HEK293 (cell line): Measurements from ENCODE around the gene OR1N2.

Experiments
- CTCF ChIA-PET: fragments of 350-600 bp; formaldehyde crosslinking; extraction: SDS; loops from one replicate; lab custom pipeline; 2021; ENCODE audit warnings: antibody characterized with exemption; lab: Yijun Ruan, JAX
- POLR2A ChIA-PET: fragments of 300-600 bp; formaldehyde crosslinking; extraction: SDS; loops from one replicate; lab custom pipeline; 2020; ENCODE audit warnings: antibody characterized with exemption, inconsistent platforms; lab: Yijun Ruan, JAX
- H3K27ac ChIP-seq: fragments of 200-500 bp; sonication (Bioruptor generic); 2 replicates; pipeline ENCODE4 v1.5.1; 2014; ENCODE audit warnings: low read depth, low read length, control low read depth, inconsistent platforms; ENCODE audit errors: extremely low read depth
- H3K36me3 ChIP-seq, 2 experiments: fragments of 200-500 bp in 1 of 2; sonication (Bioruptor generic) in 1 of 2; 1 replicate in 1 of 2; 2 replicates in 1 of 2; pipeline ENCODE4 v1.5.1; 2014 to 2017; ENCODE audit warnings: inconsistent platforms in 2 of 2, low read length in 2 of 2; ENCODE audit not compliant: control insufficient read depth in 2 of 2, insufficient read depth in 1 of 2
- H3K4me1 ChIP-seq: fragments of 200-500 bp; sonication (Bioruptor generic); 2 replicates; pipeline ENCODE4 v1.5.1; 2014; ENCODE audit warnings: mild to moderate bottlenecking, low read length, inconsistent platforms; ENCODE audit not compliant: control insufficient read depth, insufficient read depth
- H3K4me3 ChIP-seq: 2 replicates; pipeline ENCODE4 v1.5.1; 2011; ENCODE audit warnings: low read depth, mild to moderate bottlenecking, control low read depth, low read length, moderate library complexity
- H3K9me3 ChIP-seq: fragments of 200-500 bp; sonication (Bioruptor generic); 2 replicates; pipeline ENCODE4 v1.5.1; 2014; ENCODE audit warnings: low read depth, low read length, inconsistent platforms; ENCODE audit not compliant: control insufficient read depth, insufficient read depth
- GLI4 ChIP-seq: fragments of 450-650 bp; formaldehyde crosslinking; IDR thresholded peaks from 2 replicates; pipeline ENCODE4 v1.5.1; 2016; ENCODE audit warnings: missing biosample characterization, missing genetic modification characterization
- KLF7 ChIP-seq: fragments of 450-650 bp; formaldehyde crosslinking; IDR thresholded peaks from 2 replicates; pipeline ENCODE4 v1.5.1; 2016; ENCODE audit warnings: missing biosample characterization, missing genetic modification characterization, borderline replicate concordance
- MYNN ChIP-seq: fragments of 450-650 bp; formaldehyde crosslinking; IDR thresholded peaks from 2 replicates; pipeline ENCODE4 v1.5.1; 2016; ENCODE audit warnings: missing biosample characterization, missing genetic modification characterization, borderline replicate concordance
- OSR2 ChIP-seq: fragments of 450-650 bp; formaldehyde crosslinking; IDR thresholded peaks from 2 replicates; pipeline ENCODE4 v1.5.1; 2016; ENCODE audit warnings: missing biosample characterization, missing genetic modification characterization
- PRDM6 ChIP-seq: fragments of 450-650 bp; formaldehyde crosslinking; IDR thresholded peaks from 2 replicates; pipeline ENCODE4 v1.5.1; 2017; ENCODE audit warnings: missing biosample characterization, missing genetic modification characterization
- TCF7L2 ChIP-seq: IDR thresholded peaks from 2 replicates; pipeline ENCODE4 v1.6.1; 2011; ENCODE audit warnings: low read depth, mild to moderate bottlenecking, inconsistent platforms, low read length, moderate library complexity, borderline replicate concordance
- ZFHX2 ChIP-seq: fragments of 450-650 bp; formaldehyde crosslinking; conservative IDR thresholded peaks from 2 replicates; pipeline ENCODE4 v1.5.1; 2016; ENCODE audit warnings: missing biosample characterization, missing genetic modification characterization
- ZFP3 ChIP-seq: fragments of 450-650 bp; formaldehyde crosslinking; IDR thresholded peaks from 2 replicates; pipeline ENCODE4 v1.5.1; 2016; ENCODE audit warnings: low read depth, missing biosample characterization, missing genetic modification characterization
- ZNF175 ChIP-seq: fragments of 450-650 bp; formaldehyde crosslinking; IDR thresholded peaks from 2 replicates; pipeline ENCODE4 v1.5.1; 2016; ENCODE audit warnings: missing biosample characterization, missing genetic modification characterization
- ZNF211 ChIP-seq: fragments of 450-650 bp; formaldehyde crosslinking; IDR thresholded peaks from 2 replicates; pipeline ENCODE4 v1.5.1; 2016; ENCODE audit warnings: low read depth, missing biosample characterization, missing genetic modification characterization
- ZNF221 ChIP-seq: fragments of 450-650 bp; formaldehyde crosslinking; IDR thresholded peaks from 2 replicates; pipeline ENCODE4 v1.5.1; 2017; ENCODE audit warnings: missing biosample characterization, missing genetic modification characterization, borderline replicate concordance
- ZNF239 ChIP-seq: fragments of 450-650 bp; formaldehyde crosslinking; IDR thresholded peaks from 2 replicates; pipeline ENCODE4 v1.5.1; 2016; ENCODE audit warnings: missing biosample characterization, missing genetic modification characterization
- ZNF311 ChIP-seq: fragments of 450-650 bp; formaldehyde crosslinking; IDR thresholded peaks from 2 replicates; pipeline ENCODE4 v1.5.1; 2017; ENCODE audit warnings: missing biosample characterization, missing genetic modification characterization, borderline replicate concordance
- ZNF341 ChIP-seq: fragments of 450-650 bp; formaldehyde crosslinking; IDR thresholded peaks from 2 replicates; pipeline ENCODE4; 2016; ENCODE audit warnings: low read depth, missing biosample characterization, missing genetic modification characterization
- ZNF510 ChIP-seq: fragments of 450-650 bp; formaldehyde crosslinking; IDR thresholded peaks from 2 replicates; pipeline ENCODE4 v1.5.1; 2018; ENCODE audit warnings: mild to moderate bottlenecking, missing genetic modification characterization, missing biosample characterization; ENCODE audit not compliant: insufficient replicate concordance
- ZNF530 ChIP-seq: fragments of 450-650 bp; formaldehyde crosslinking; IDR thresholded peaks from 2 replicates; pipeline ENCODE4 v1.5.1; 2016; ENCODE audit warnings: low read depth, missing biosample characterization, missing genetic modification characterization
- ZNF560 ChIP-seq: fragments of 450-650 bp; formaldehyde crosslinking; IDR thresholded peaks from 2 replicates; pipeline ENCODE4 v1.5.1; 2017; ENCODE audit warnings: missing biosample characterization, missing genetic modification characterization, borderline replicate concordance
- ZNF561 ChIP-seq: fragments of 450-650 bp; IDR thresholded peaks from 2 replicates; pipeline ENCODE4 v1.5.1; 2018; ENCODE audit warnings: missing biosample characterization, missing genetic modification characterization, borderline replicate concordance
- ZNF623 ChIP-seq: fragments of 450-650 bp; formaldehyde crosslinking; IDR thresholded peaks from 2 replicates; pipeline ENCODE4 v1.5.1; 2016; ENCODE audit warnings: missing biosample characterization, missing genetic modification characterization
- ZNF624 ChIP-seq: fragments of 450-650 bp; formaldehyde crosslinking; IDR thresholded peaks from 2 replicates; pipeline ENCODE4 v1.5.1; 2017; ENCODE audit warnings: missing biosample characterization, missing genetic modification characterization
- ZNF707 ChIP-seq: fragments of 450-650 bp; formaldehyde crosslinking; IDR thresholded peaks from 2 replicates; pipeline ENCODE4 v1.5.1; 2016; ENCODE audit warnings: missing biosample characterization, missing genetic modification characterization
- ZNF76 ChIP-seq: fragments of 450-650 bp; formaldehyde crosslinking; IDR thresholded peaks from 2 replicates; pipeline ENCODE4; 2016; ENCODE audit warnings: low read depth, missing biosample characterization, missing genetic modification characterization, borderline replicate concordance
- ZNF792 ChIP-seq: fragments of 450-650 bp; formaldehyde crosslinking; IDR thresholded peaks from 2 replicates; pipeline ENCODE4 v1.5.1; 2016; ENCODE audit warnings: missing biosample characterization, missing genetic modification characterization
- TF ChIP-seq, protein P1 (sequence below): fragments of 450-650 bp; formaldehyde crosslinking; IDR thresholded peaks from 2 replicates; pipeline ENCODE4 v1.5.1; 2016; ENCODE audit warnings: missing biosample characterization, missing genetic modification characterization
- TF ChIP-seq, protein P2 (sequence below): fragments of 450-650 bp; formaldehyde crosslinking; IDR thresholded peaks from 2 replicates; pipeline ENCODE4 v1.5.1; 2016; ENCODE audit warnings: missing biosample characterization, missing genetic modification characterization, low read depth
- TF ChIP-seq, protein P3 (sequence below): fragments of 450-650 bp; formaldehyde crosslinking; IDR thresholded peaks from 2 replicates; pipeline ENCODE4 v1.5.1; 2016; ENCODE audit warnings: missing biosample characterization, missing genetic modification characterization, borderline replicate concordance
- TF ChIP-seq, protein P4 (sequence below): fragments of 450-650 bp; formaldehyde crosslinking; IDR thresholded peaks from 2 replicates; pipeline ENCODE4 v1.5.1; 2016; ENCODE audit warnings: missing biosample characterization, missing genetic modification characterization

Gene OR1N2

DNA sequence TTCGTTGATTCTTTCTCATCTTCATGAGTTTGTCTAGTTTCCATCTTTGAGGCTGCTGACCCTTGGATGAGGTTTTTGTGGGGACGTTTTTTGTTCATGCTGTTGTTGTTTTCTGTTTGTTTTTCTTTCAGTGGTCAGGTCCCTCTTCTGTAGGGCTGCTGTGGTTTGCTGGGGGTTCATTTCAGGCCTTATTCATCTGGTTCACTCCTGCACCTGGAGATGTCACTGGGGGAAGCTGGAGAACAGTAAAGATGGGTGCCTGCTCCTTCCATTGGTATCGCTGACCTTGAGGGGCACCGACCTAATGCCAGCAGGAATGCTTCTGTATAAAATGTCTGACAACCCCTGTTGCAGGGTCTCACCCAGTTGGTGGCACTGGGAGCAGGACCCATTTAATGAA lies 8.5 kb downstream of the OR1N2 start:
- no peak overlapping the region for H3K27ac ChIP-seq
- H3K4me1 ChIP-seq = no peaks in the 10 kb centered on the region
- POLR2A ChIA-PET = no interaction called here
- no peaks in the 10 kb centered on the region for H3K9me3 ChIP-seq
- H3K36me3 ChIP-seq = no peaks in the 10 kb centered on the region
- H3K4me3 ChIP-seq = no peak overlapping the region
- CTCF ChIA-PET = no interaction called here
- TF ChIP-seq ZNF175 (tag by site-specific recombination) (no peak), ZNF623 (tag by site-specific recombination) (no peak), ZNF707 (no peak), GLI4 (tag by site-specific recombination) (no peak), ZNF792 (no peak), KLF7 (no peak), MYNN (no peak), ZNF311 (tag by site-specific recombination) (no peak), ZFP3 (tag by site-specific recombination) (no peak), PRDM6 (tag by site-specific recombination) (no peak)
- TF ChIP-seq, protein P1, sequence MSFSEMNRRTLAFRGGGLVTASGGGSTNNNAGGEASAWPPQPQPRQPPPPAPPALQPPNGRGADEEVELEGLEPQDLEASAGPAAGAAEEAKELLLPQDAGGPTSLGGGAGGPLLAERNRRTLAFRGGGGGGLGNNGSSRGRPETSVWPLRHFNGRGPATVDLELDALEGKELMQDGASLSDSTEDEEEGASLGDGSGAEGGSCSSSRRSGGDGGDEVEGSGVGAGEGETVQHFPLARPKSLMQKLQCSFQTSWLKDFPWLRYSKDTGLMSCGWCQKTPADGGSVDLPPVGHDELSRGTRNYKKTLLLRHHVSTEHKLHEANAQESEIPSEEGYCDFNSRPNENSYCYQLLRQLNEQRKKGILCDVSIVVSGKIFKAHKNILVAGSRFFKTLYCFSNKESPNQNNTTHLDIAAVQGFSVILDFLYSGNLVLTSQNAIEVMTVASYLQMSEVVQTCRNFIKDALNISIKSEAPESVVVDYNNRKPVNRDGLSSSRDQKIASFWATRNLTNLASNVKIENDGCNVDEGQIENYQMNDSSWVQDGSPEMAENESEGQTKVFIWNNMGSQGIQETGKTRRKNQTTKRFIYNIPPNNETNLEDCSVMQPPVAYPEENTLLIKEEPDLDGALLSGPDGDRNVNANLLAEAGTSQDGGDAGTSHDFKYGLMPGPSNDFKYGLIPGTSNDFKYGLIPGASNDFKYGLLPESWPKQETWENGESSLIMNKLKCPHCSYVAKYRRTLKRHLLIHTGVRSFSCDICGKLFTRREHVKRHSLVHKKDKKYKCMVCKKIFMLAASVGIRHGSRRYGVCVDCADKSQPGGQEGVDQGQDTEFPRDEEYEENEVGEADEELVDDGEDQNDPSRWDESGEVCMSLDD = no peak
- TF ChIP-seq, protein P2, sequence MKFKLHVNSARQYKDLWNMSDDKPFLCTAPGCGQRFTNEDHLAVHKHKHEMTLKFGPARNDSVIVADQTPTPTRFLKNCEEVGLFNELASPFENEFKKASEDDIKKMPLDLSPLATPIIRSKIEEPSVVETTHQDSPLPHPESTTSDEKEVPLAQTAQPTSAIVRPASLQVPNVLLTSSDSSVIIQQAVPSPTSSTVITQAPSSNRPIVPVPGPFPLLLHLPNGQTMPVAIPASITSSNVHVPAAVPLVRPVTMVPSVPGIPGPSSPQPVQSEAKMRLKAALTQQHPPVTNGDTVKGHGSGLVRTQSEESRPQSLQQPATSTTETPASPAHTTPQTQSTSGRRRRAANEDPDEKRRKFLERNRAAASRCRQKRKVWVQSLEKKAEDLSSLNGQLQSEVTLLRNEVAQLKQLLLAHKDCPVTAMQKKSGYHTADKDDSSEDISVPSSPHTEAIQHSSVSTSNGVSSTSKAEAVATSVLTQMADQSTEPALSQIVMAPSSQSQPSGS = no peak

- H3K4me3 ChIP-seq = no peak overlapping the region
- POLR2A ChIA-PET = no interaction called here
- no peak for TF ChIP-seq ZNF560 (tag by site-specific recombination)
- TF ChIP-seq ZNF239 = no peak
- TF ChIP-seq ZFP3 (tag by site-specific recombination) = no peak
- no peak for TF ChIP-seq OSR2 (tag by site-specific recombination)
- TF ChIP-seq ZNF341 (tag by site-specific recombination) = no peak
- TF ChIP-seq, protein P3, sequence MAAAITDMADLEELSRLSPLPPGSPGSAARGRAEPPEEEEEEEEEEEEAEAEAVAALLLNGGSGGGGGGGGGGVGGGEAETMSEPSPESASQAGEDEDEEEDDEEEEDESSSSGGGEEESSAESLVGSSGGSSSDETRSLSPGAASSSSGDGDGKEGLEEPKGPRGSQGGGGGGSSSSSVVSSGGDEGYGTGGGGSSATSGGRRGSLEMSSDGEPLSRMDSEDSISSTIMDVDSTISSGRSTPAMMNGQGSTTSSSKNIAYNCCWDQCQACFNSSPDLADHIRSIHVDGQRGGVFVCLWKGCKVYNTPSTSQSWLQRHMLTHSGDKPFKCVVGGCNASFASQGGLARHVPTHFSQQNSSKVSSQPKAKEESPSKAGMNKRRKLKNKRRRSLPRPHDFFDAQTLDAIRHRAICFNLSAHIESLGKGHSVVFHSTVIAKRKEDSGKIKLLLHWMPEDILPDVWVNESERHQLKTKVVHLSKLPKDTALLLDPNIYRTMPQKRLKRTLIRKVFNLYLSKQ (tag by site-specific recombination) = no peak
- no peak for TF ChIP-seq TCF7L2
- TF ChIP-seq ZNF76 (tag by site-specific recombination) = no peak
- no peak for TF ChIP-seq ZNF561 (tag by site-specific recombination)
- no peak for TF ChIP-seq ZNF221
- TF ChIP-seq ZNF624 (tag by site-specific recombination) = no peak
- TF ChIP-seq, protein P4, sequence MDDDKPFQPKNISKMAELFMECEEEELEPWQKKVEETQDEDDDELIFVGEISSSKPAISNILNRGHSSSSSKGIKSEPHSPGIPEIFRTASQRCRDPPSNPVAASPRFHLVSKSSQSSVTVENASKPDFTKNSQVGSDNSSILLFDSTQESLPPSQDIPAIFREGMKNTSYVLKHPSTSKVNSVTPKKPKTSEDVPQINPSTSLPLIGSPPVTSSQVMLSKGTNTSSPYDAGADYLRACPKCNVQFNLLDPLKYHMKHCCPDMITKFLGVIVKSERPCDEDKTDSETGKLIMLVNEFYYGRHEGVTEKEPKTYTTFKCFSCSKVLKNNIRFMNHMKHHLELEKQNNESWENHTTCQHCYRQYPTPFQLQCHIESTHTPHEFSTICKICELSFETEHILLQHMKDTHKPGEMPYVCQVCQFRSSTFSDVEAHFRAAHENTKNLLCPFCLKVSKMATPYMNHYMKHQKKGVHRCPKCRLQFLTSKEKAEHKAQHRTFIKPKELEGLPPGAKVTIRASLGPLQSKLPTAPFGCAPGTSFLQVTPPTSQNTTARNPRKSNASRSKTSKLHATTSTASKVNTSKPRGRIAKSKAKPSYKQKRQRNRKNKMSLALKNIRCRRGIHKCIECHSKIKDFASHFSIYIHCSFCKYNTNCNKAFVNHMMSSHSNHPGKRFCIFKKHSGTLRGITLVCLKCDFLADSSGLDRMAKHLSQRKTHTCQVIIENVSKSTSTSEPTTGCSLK (tag by site-specific recombination) = no peak
- no peak for TF ChIP-seq ZNF175 (tag by site-specific recombination)
- no peak for TF ChIP-seq ZNF211 (tag by site-specific recombination)
- no peak for TF ChIP-seq ZNF510 (tag by site-specific recombination)
- no peak for TF ChIP-seq ZNF530 (tag by site-specific recombination)
- no peak for TF ChIP-seq ZFHX2 (tag by site-specific recombination)
Measured at GRCh38 chr9:122562134-122562760, 9.3 kb downstream of the OR1N2 start.

More at GRCh38 chr9:122562134-122562760, 9.3 kb downstream of the OR1N2 start:
- H3K4me1 ChIP-seq = no peaks in the 10 kb centered on the region
- H3K9me3 ChIP-seq = no peaks in the 10 kb centered on the region
- no peak overlapping the region for H3K27ac ChIP-seq
- CTCF ChIA-PET = interaction anchor here (0.5 kb wide), 1 partner anchor 10 kb away, joined by 6 read pairs; no protein-coding TSS in a partner anchor
- H3K36me3 ChIP-seq = no peaks in the 10 kb centered on the region
